Heart left ventricle (tissue), 16 donors: Measurements from ENCODE around the gene TMEFF1. TPM values are rescaled to one million over a fixed set of nuclear protein-coding genes. Genes with fewer than 3 reads are reported as not detected.

Experiments
- ATAC-seq, 4 donors: fragments of 200-7000 bp; cut with Tn5 transposase; one replicate each; pipeline ENCODE4 v1.9.1; 2020 to 2022; ENCODE audit warnings: moderate library complexity in 4 of 4, mild to moderate bottlenecking in 3 of 4, moderate number of reproducible peaks in 1 of 4
- DNase-seq, 5 donors: peaks; one replicate each; pipeline ENCODE4 v3.0.0-alpha.2; 2020
- H3K27ac ChIP-seq, 12 donors: fragments of 200-600 bp; sonication (generic) in 4 of 12; one replicate each; pipeline versions ENCODE4 v1.5.0 to v1.8.0; 2016 to 2022; ENCODE audit warnings: mild to moderate bottlenecking in 2 of 12
- H3K27me3 ChIP-seq, 9 donors: fragments of 200-600 bp; sonication (generic) in 2 of 9; one replicate each; pipeline versions ENCODE4 v1.5.1 to v1.8.0; 2016 to 2022; ENCODE audit warnings: mild to moderate bottlenecking in 3 of 9
- H3K36me3 ChIP-seq, 9 donors: fragments of 200-600 bp; sonication (generic) in 2 of 9; one replicate each; pipeline versions ENCODE4 v1.5.0 to v1.8.0; 2018 to 2022; ENCODE audit warnings: mild to moderate bottlenecking in 2 of 9
- H3K4me1 ChIP-seq, 12 donors: fragments of 200-600 bp; sonication (generic) in 4 of 12; one replicate each; pipeline versions ENCODE4 v1.5.0 to v1.8.0; 2016 to 2022; ENCODE audit warnings: mild to moderate bottlenecking in 3 of 12
- H3K4me3 ChIP-seq, 12 donors: fragments of 200-600 bp; sonication (generic) in 4 of 12; one replicate each; pipeline versions ENCODE4 v1.5.0 to v1.8.0; 2017 to 2022; ENCODE audit warnings: mild to moderate bottlenecking in 9 of 12, moderate library complexity in 4 of 12
- H3K9me3 ChIP-seq, 12 donors: fragments of 200-600 bp; sonication (generic) in 4 of 12; one replicate each; pipeline versions ENCODE4 v1.5.0 to v1.8.0; 2016 to 2022; ENCODE audit warnings: mild to moderate bottlenecking in 1 of 12
- POLR2A ChIP-seq, 2 donors: fragments of 450-650 bp; IDR thresholded peaks; one replicate each; pipeline ENCODE4 v1.6.1; 2017; ENCODE audit warnings: antibody characterized with exemption in 2 of 2, mild to moderate bottlenecking in 2 of 2, moderate library complexity in 2 of 2
- WGBS, 4 donors: extraction: QIAGEN DNeasy Blood & Tissue Kit in 2 of 4; methylation state at CpG; one replicate each; pipeline versions ENCODE4 v1.1.5 to v1.1.7; 2013 to 2018; 5-methylcytosine and 5-hydroxymethylcytosine counted together
- intact Hi-C, 10 donors: fragments of 100-400 bp; cut with DNase I; formaldehyde crosslinking; loops; one replicate each; pipeline versions ENCODE4 v1.11.1 to v1.14.2; 2022
- polyA plus RNA-seq, 2 donors: library from polyadenylated mRNA; stranded (reverse); fragments of 200-250 nt; gene quantifications; one replicate each; pipeline ENCODE4 v1.2.3, GENCODE V29; 2013
- total RNA-seq, 9 donors: library from RNA; depleted of rRNA in 2 of 9; stranded (reverse); fragments of >200 nt in 2 of 9; fragmentation: NEBNext Ultra II Directional in 3 of 9; extraction: Animal tissue kit (Norgen Biotek cat#: 25700) in 3 of 9; gene quantifications; one replicate each; pipeline versions ENCODE4 v1.1.0 to v1.2.4, GENCODE V29; 2016 to 2023
- TF ChIP-seq, protein P1 (sequence below), 12 donors: fragments of 200-600 bp; sonication (generic) in 4 of 12; IDR thresholded peaks; one replicate each; pipeline versions ENCODE4 v1.5.0 to v1.8.0; 2018 to 2022; ENCODE audit warnings: antibody characterized with exemption in 12 of 12, mild to moderate bottlenecking in 5 of 12
- donor health status: ischemic (EF 13 %, LVEDD 7.1; RV severe dilation, severe dysfunction).
- donor health status: healthy with polysubstance abuse.
- donor health status: DM: no; HTN: yes; CAD: no.
- donor health status: DM: no; HTN: no; CAD: no.
- donor health status: ischemic (EF 25% LVEDD 6.9; RV normal size, moderate dysfunction).
- donor health status: ischemic (EF 25% LVEDD 5.7; RV mildly dilated, moderate dysfunction).
- donor health status: healthy.
- donor health status: DM: yes; HTN: yes; CAD: no.
- donor health status: ischemic (EF 35%, LVEDD 5.7; RV mildly dilated, moderate dysfunction).
- donor health status: nonischemic (EF 11% LVEDD 7.7; RV severe dilation, severe dysfunction).
- donor health status: DM: yes; HTN: yes; CAD: no.
- donor health status: PGD.
- donor health status: ischemic (EF 29% LVEDD 5.4; RV normal size, mild dysfunction).
- donor health status: nonischemic (EF 23%, LVEDD 6.1; RV moderate dilation, normal function).

TMEFF1 gene
- total and polyA plus RNA-seq, 11 donors = 0.03 to 1.1 (median 0.19) TPM; not detected in 4

DNA sequence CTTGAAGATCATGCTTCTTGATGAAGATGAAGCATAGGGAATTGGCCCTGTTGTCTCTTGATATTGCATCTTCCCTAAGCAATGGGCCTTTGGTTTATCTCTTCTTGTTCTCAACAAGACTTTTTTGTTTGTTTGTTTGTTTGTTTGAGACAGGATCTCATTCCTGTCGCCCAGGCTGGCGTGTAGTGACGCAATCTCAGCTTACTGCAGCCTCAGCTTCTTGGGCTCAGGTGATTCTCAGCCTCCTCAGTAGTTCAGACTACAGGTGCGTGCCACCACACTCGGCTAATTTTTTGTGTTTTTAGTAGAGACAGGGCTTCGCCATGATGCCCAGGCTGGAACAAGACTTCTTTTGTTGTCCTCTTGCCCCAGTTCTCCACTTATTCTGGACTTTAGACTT lies 5.2 kb downstream of the TMEFF1 start:
- TF ChIP-seq POLR2A (IDR thresholded peaks at IDR 0.05) = no peak
- TF ChIP-seq, protein P1, sequence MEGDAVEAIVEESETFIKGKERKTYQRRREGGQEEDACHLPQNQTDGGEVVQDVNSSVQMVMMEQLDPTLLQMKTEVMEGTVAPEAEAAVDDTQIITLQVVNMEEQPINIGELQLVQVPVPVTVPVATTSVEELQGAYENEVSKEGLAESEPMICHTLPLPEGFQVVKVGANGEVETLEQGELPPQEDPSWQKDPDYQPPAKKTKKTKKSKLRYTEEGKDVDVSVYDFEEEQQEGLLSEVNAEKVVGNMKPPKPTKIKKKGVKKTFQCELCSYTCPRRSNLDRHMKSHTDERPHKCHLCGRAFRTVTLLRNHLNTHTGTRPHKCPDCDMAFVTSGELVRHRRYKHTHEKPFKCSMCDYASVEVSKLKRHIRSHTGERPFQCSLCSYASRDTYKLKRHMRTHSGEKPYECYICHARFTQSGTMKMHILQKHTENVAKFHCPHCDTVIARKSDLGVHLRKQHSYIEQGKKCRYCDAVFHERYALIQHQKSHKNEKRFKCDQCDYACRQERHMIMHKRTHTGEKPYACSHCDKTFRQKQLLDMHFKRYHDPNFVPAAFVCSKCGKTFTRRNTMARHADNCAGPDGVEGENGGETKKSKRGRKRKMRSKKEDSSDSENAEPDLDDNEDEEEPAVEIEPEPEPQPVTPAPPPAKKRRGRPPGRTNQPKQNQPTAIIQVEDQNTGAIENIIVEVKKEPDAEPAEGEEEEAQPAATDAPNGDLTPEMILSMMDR (IDR thresholded peaks at IDR 0.05) = no peak
- Histone ChIP-seq H3K9me3 (peaks cover 0 to 5% (median 0%) of the 10 kb centered on the region in 12 donors), H3K27ac (no peak overlapping the region), H3K4me1 (peaks cover 0 to 10% (median 1%) of the 10 kb centered on the region in 12 donors), H3K36me3 (no peaks in the 10 kb centered on the region), H3K27me3 (peaks cover 0 to 13% (median 0%) of the 10 kb centered on the region in 9 donors), H3K4me3 (no peak overlapping the region)
- DNase-seq (no peak), ATAC-seq (no peak)
- 91 to 96% (median 94%) methylated on average over 6 of the region's 6 CpGs for WGBS, 4 donors
- intact Hi-C loops = no loop called here

GRCh38 chr9:100479820-100480219 lies 6.9 kb downstream of the TMEFF1 start:
- 81 to 92% (median 86%) methylated on average over 2 of the region's 2 CpGs for WGBS, 4 donors
- no peak overlapping the region for H3K4me3 ChIP-seq
- H3K27ac ChIP-seq = no peak overlapping the region
- H3K9me3 ChIP-seq = peaks cover 0 to 5% (median 0%) of the 10 kb centered on the region in 12 donors
- DNase-seq = no peak
- H3K27me3 ChIP-seq = no peaks in the 10 kb centered on the region
- TF ChIP-seq, protein P1 (IDR thresholded peaks at IDR 0.05) = no peak
- no peak for TF ChIP-seq POLR2A (IDR thresholded peaks at IDR 0.05)
- no peaks in the 10 kb centered on the region for H3K4me1 ChIP-seq
- intact Hi-C loops = no loop called here
- ATAC-seq = no peak
- no peaks in the 10 kb centered on the region for H3K36me3 ChIP-seq

GRCh38 chr9:100485196-100485595 lies 12.2 kb downstream of the TMEFF1 start:
- Histone ChIP-seq H3K4me1 (no peaks in the 10 kb centered on the region), H3K4me3 (no peak overlapping the region), H3K27me3 (no peaks in the 10 kb centered on the region), H3K27ac (no peak overlapping the region), H3K9me3 (no peaks in the 10 kb centered on the region), H3K36me3 (no peaks in the 10 kb centered on the region)
- 45 to 77% (median 72%) methylated on average over 1 of the region's 1 CpG for WGBS, 4 donors
- ATAC-seq (no peak), DNase-seq (no peak)
- intact Hi-C loops = no loop called here
- TF ChIP-seq, protein P1 (IDR thresholded peaks at IDR 0.05) = no peak
- TF ChIP-seq POLR2A (IDR thresholded peaks at IDR 0.05) = no peak

DNA sequence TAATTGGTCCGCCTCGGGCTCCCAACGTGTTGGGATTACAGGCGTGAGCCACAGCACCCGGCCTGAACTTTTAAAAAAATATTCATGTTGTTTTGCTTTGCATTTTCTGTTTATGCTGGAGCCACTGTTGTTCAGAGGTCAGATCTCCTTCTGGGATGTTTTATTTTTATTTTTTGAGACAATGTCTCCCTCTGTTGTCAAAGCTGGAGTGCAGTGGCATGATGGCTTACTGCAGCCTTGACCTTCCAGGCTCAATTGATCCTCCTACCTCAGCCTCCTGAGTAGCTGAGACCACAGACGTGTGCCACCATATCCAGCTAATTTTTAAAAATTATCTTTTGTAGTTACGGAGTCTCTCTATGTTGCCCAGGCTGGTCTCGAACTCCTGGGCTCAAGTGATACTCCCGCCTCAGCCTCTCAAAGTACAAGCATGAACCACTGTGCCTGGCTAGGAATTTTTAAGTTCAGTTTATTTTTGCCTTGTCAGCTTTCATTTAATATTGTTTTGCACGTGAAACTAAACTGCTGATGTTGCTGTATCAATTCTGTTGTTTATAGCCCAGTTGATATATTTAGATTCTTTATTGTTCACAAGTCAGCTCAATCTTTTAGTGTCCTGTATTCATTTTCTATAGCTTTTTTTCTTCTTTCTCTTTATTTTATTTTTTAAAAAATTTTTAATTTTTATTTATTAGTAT lies 13.7 kb downstream of the TMEFF1 start:
- H3K4me3 ChIP-seq = no peak overlapping the region
- WGBS, 4 donors = 86 to 93% (median 91%) methylated on average over 10 of the region's 10 CpGs
- H3K4me1 ChIP-seq = no peaks in the 10 kb centered on the region
- H3K9me3 ChIP-seq = no peaks in the 10 kb centered on the region
- intact Hi-C loops = no loop called here
- no peaks in the 10 kb centered on the region for H3K36me3 ChIP-seq
- DNase-seq = no peak
- H3K27me3 ChIP-seq = no peaks in the 10 kb centered on the region
- TF ChIP-seq, protein P1 (IDR thresholded peaks at IDR 0.05) = no peak
- no peak for TF ChIP-seq POLR2A (IDR thresholded peaks at IDR 0.05)
- H3K27ac ChIP-seq = no peak overlapping the region
- ATAC-seq = no peak
